ENCODE data around the gene FAM114A2. TPM values are rescaled to one million over a fixed set of nuclear protein-coding genes. Genes with fewer than 3 reads are reported as not detected.

Gene FAM114A2
- total RNA-seq, 1 donor from 2014 or later = 29.7 TPM

GRCh38 chr5:154086146-154086545 lies 47.4 kb upstream of the FAM114A2 start:
- H3K4me1 ChIP-seq (ENCODE audit: insufficient read depth, low read length) = no peaks in the 10 kb centered on the region
- no peak overlapping the region for H3K4me3 ChIP-seq (ENCODE audit: insufficient read depth, low read depth, low read length)
- Mint-ChIP-seq H3K9me3 (ENCODE audit: unreplicated experiment) (no peaks in the 10 kb centered on the region), H3K4me1 (ENCODE audit: low read depth, unreplicated experiment) (peaks cover 5% of the 10 kb centered on the region), H3K27ac (ENCODE audit: unreplicated experiment) (no peak overlapping the region), H3K27me3 (ENCODE audit: low read depth, unreplicated experiment) (peaks cover 29% of the 10 kb centered on the region), H3K36me3 (ENCODE audit: low read depth, unreplicated experiment) (no peaks in the 10 kb centered on the region), H3K4me3 (ENCODE audit: unreplicated experiment) (no peak overlapping the region)
- no peak overlapping the region for H2AFZ ChIP-seq (ENCODE audit: low read depth, low read length)
- no peaks in the 10 kb centered on the region for H3K27me3 ChIP-seq (ENCODE audit: insufficient read depth, low read length)
- DNase-seq (ENCODE audit: low read depth) (no peak), FAIRE-seq (no peak)
- H3K36me3 ChIP-seq (ENCODE audit: insufficient read depth, low read length) = no peaks in the 10 kb centered on the region
- no peaks in the 10 kb centered on the region for H3K79me2 ChIP-seq (ENCODE audit: insufficient read depth, low read length)
- no peaks in the 10 kb centered on the region for H4K20me1 ChIP-seq (ENCODE audit: insufficient read depth, low read length)
- H3K4me2 ChIP-seq (ENCODE audit: low read length) = no peak overlapping the region
- no peaks in the 10 kb centered on the region for H3K9me3 ChIP-seq (ENCODE audit: insufficient read depth, low read depth, low read length)
- H3K27ac ChIP-seq (ENCODE audit: low read depth, low read length) = no peak overlapping the region
- no peak overlapping the region for H3K9ac ChIP-seq (ENCODE audit: low read length)
- TF ChIP-seq CTCF (IDR thresholded peaks at IDR 0.05; ENCODE audit: insufficient read depth, low read depth, low read length) (no peak), EZH2 (IDR thresholded peaks at IDR 0.05; ENCODE audit: insufficient read depth, low read length) (no peak)

GRCh38 chr5:154084062-154084639 lies 45.4 kb upstream of the FAM114A2 start:
- Histone ChIP-seq H3K36me3 (ENCODE audit: insufficient read depth, low read length) (no peaks in the 10 kb centered on the region), H3K79me2 (ENCODE audit: insufficient read depth, low read length) (no peaks in the 10 kb centered on the region), H3K4me2 (ENCODE audit: low read length) (no peak overlapping the region), H3K9ac (ENCODE audit: low read length) (no peak overlapping the region), H2AFZ (ENCODE audit: low read depth, low read length) (no peak overlapping the region), H3K9me3 (ENCODE audit: insufficient read depth, low read depth, low read length) (no peaks in the 10 kb centered on the region), H3K4me3 (ENCODE audit: insufficient read depth, low read depth, low read length) (no peak overlapping the region), H3K27me3 (ENCODE audit: insufficient read depth, low read length) (no peaks in the 10 kb centered on the region), H3K27ac (ENCODE audit: low read depth, low read length) (no peak overlapping the region), H3K4me1 (ENCODE audit: insufficient read depth, low read length) (no peaks in the 10 kb centered on the region), H4K20me1 (ENCODE audit: insufficient read depth, low read length) (no peaks in the 10 kb centered on the region)
- Mint-ChIP-seq H3K36me3 (ENCODE audit: low read depth, unreplicated experiment) (no peaks in the 10 kb centered on the region), H3K9me3 (ENCODE audit: unreplicated experiment) (no peaks in the 10 kb centered on the region), H3K27ac (ENCODE audit: unreplicated experiment) (no peak overlapping the region), H3K4me3 (ENCODE audit: unreplicated experiment) (no peak overlapping the region), H3K4me1 (ENCODE audit: low read depth, unreplicated experiment) (peaks cover 5% of the 10 kb centered on the region), H3K27me3 (ENCODE audit: low read depth, unreplicated experiment) (peaks cover 20% of the 10 kb centered on the region)
- FAIRE-seq (no peak), DNase-seq (ENCODE audit: low read depth) (no peak)
- TF ChIP-seq CTCF (IDR thresholded peaks at IDR 0.05; ENCODE audit: insufficient read depth, low read depth, low read length) = no peak
- no peak for TF ChIP-seq EZH2 (IDR thresholded peaks at IDR 0.05; ENCODE audit: insufficient read depth, low read length)

GRCh38 chr5:154081246-154081645 lies 42.5 kb upstream of the FAM114A2 start:
- no peak overlapping the region for H3K27ac ChIP-seq (ENCODE audit: low read depth, low read length)
- H3K27me3 ChIP-seq (ENCODE audit: insufficient read depth, low read length) = no peaks in the 10 kb centered on the region
- FAIRE-seq (no peak), DNase-seq (ENCODE audit: low read depth) (no peak)
- H3K4me2 ChIP-seq (ENCODE audit: low read length) = no peak overlapping the region
- H3K79me2 ChIP-seq (ENCODE audit: insufficient read depth, low read length) = no peaks in the 10 kb centered on the region
- H3K27me3 Mint-ChIP-seq (ENCODE audit: low read depth, unreplicated experiment) = peaks cover 24% of the 10 kb centered on the region
- no peaks in the 10 kb centered on the region for H3K9me3 ChIP-seq (ENCODE audit: insufficient read depth, low read depth, low read length)
- no peak for TF ChIP-seq CTCF (IDR thresholded peaks at IDR 0.05; ENCODE audit: insufficient read depth, low read depth, low read length)
- peaks cover 4% of the 10 kb centered on the region for H3K4me1 ChIP-seq (ENCODE audit: insufficient read depth, low read length)
- no peak overlapping the region for H3K27ac Mint-ChIP-seq (ENCODE audit: unreplicated experiment)
- no peak overlapping the region for H3K4me3 ChIP-seq (ENCODE audit: insufficient read depth, low read depth, low read length)
- H3K36me3 Mint-ChIP-seq (ENCODE audit: low read depth, unreplicated experiment) = no peaks in the 10 kb centered on the region
- H4K20me1 ChIP-seq (ENCODE audit: insufficient read depth, low read length) = no peaks in the 10 kb centered on the region
- no peak overlapping the region for H3K9ac ChIP-seq (ENCODE audit: low read length)
- H3K36me3 ChIP-seq (ENCODE audit: insufficient read depth, low read length) = no peaks in the 10 kb centered on the region
- no peak overlapping the region for H2AFZ ChIP-seq (ENCODE audit: low read depth, low read length)
- no peaks in the 10 kb centered on the region for H3K4me1 Mint-ChIP-seq (ENCODE audit: low read depth, unreplicated experiment)
- no peaks in the 10 kb centered on the region for H3K9me3 Mint-ChIP-seq (ENCODE audit: unreplicated experiment)
- H3K4me3 Mint-ChIP-seq (ENCODE audit: unreplicated experiment) = no peak overlapping the region
